Activated CD4-positive, CD25-positive, alpha-beta regulatory T cell treated with anti-CD3 and anti-CD28 coated beads, Interleukin-2, amount 50 U/mL, for 24 hours (primary cell): ENCODE data around the gene DDAH1.
A peak's percentile ranks its signal among the peaks of the same experiment; 100 is the strongest.

Experiments
- ATAC-seq, 2 donors: fragments of 150-1000 bp; cut with Tn5 transposase; one replicate each; pipeline ENCODE4 v1.10.0; 2021; ENCODE audit warnings: mild to moderate bottlenecking in 1 of 2, moderate library complexity in 1 of 2

Gene DDAH1

GRCh38 chr1:85323770-85324169 is 141.2 kb downstream of the DDAH1 start:
- ATAC-seq: no peak

- ATAC-seq: no peak
Measured at GRCh38 chr1:85322655-85323054, 142.3 kb downstream of the DDAH1 start.

- peak; percentile 64 to 70 for ATAC-seq
Measured at GRCh38 chr1:85321237-85321964, 143.6 kb downstream of the DDAH1 start.

GRCh38 chr1:85320371-85321131 is 144.4 kb downstream of the DDAH1 start:
- ATAC-seq: no peak

GRCh38 chr1:85319931-85320330 is 145.0 kb downstream of the DDAH1 start:
- ATAC-seq: no peak

- ATAC-seq: no peak
Measured at GRCh38 chr1:85319491-85319890, 145.5 kb downstream of the DDAH1 start.

GRCh38 chr1:85318217-85318616 is 146.7 kb downstream of the DDAH1 start:
- no peak for ATAC-seq

GRCh38 chr1:85317560-85317959 is 147.4 kb downstream of the DDAH1 start:
- no peak for ATAC-seq

- no peak for ATAC-seq
Measured at GRCh38 chr1:85316321-85316720, 148.6 kb downstream of the DDAH1 start.

- ATAC-seq: no peak
Measured at GRCh38 chr1:85315789-85316188, 149.2 kb downstream of the DDAH1 start.

- no peak for ATAC-seq
Measured at GRCh38 chr1:85314726-85315125, 150.2 kb downstream of the DDAH1 start.

GRCh38 chr1:85313888-85314696 is 150.9 kb downstream of the DDAH1 start:
- no peak for ATAC-seq

GRCh38 chr1:85311818-85312217 is 153.1 kb downstream of the DDAH1 start:
- no peak for ATAC-seq

- ATAC-seq: peak in 1 of 2 donors; percentile 21
Measured at GRCh38 chr1:85308833-85309350, 156.1 kb downstream of the DDAH1 start.

- ATAC-seq: peak; percentile 72 to 78
Measured at GRCh38 chr1:85307987-85308832, 156.7 kb downstream of the DDAH1 start.

GRCh38 chr1:85306236-85306635 is 158.7 kb downstream of the DDAH1 start:
- ATAC-seq: no peak

GRCh38 chr1:85303440-85304162 is 161.4 kb downstream of the DDAH1 start:
- ATAC-seq: no peak

GRCh38 chr1:85300140-85300539 is 164.8 kb downstream of the DDAH1 start:
- ATAC-seq: no peak

GRCh38 chr1:85297855-85298629 is 166.9 kb downstream of the DDAH1 start:
- ATAC-seq: peak; percentile 89 to 91

GRCh38 chr1:85297538-85297854 is 167.5 kb downstream of the DDAH1 start:
- ATAC-seq: no peak

GRCh38 chr1:85296980-85297379 is 168.0 kb downstream of the DDAH1 start:
- ATAC-seq: no peak
